ENCODE data around the gene ZNF595.
"Not testable (repeated sequence)": the region's sequence is repeated elsewhere in the genome, so short reads cannot be mapped to it uniquely, and the experiment has no call there.

Gene ZNF595

GRCh38 chr4:52804-53479 is at the start of gene ZNF595:
ZNF595 (plus strand) TSS chr4:53321; CDS start chr4:53489, 168 bp downstream.
- not testable (repeated sequence) for DNase-seq

GRCh38 chr4:9937-10870 is 42.9 kb upstream of the ZNF595 start:
- not testable (repeated sequence) for DNase-seq

- not testable (repeated sequence) for DNase-seq
Measured at GRCh38 chr4:11095-11815, 41.9 kb upstream of the ZNF595 start.

- DNase-seq: not testable (repeated sequence)
Measured at GRCh38 chr4:11816-12417, 41.2 kb upstream of the ZNF595 start.

- DNase-seq: not testable (repeated sequence)
Measured at GRCh38 chr4:18128-18527, 35.0 kb upstream of the ZNF595 start.

GRCh38 chr4:18589-18988 is 34.5 kb upstream of the ZNF595 start:
- not testable (repeated sequence) for DNase-seq

- not testable (repeated sequence) for DNase-seq
Measured at GRCh38 chr4:22882-23281, 30.2 kb upstream of the ZNF595 start.

GRCh38 chr4:24359-24758 is 28.8 kb upstream of the ZNF595 start:
- not testable (repeated sequence) for DNase-seq

- not testable (repeated sequence) for DNase-seq
Measured at GRCh38 chr4:27501-27900, 25.6 kb upstream of the ZNF595 start.

GRCh38 chr4:28767-29542 is 24.2 kb upstream of the ZNF595 start:
- DNase-seq: not testable (repeated sequence)

GRCh38 chr4:33314-33713 is 19.8 kb upstream of the ZNF595 start:
- not testable (repeated sequence) for DNase-seq

GRCh38 chr4:36559-37415 is 16.3 kb upstream of the ZNF595 start:
- DNase-seq: not testable (repeated sequence)

- not testable (repeated sequence) for DNase-seq
Measured at GRCh38 chr4:38202-38601, 14.9 kb upstream of the ZNF595 start.

GRCh38 chr4:43375-43774 is 9.7 kb upstream of the ZNF595 start:
- not testable (repeated sequence) for DNase-seq

GRCh38 chr4:51253-51652 is 1.9 kb upstream of the ZNF595 start:
- DNase-seq: not testable (repeated sequence)

GRCh38 chr4:51655-52277 is 1.4 kb upstream of the ZNF595 start:
- DNase-seq: not testable (repeated sequence)

GRCh38 chr4:53521-53920 is 400 bp downstream of the ZNF595 start:
- DNase-seq: not testable (repeated sequence)

GRCh38 chr4:64733-65132 is 11.6 kb downstream of the ZNF595 start:
- not testable (repeated sequence) for DNase-seq

GRCh38 chr4:71830-72229 is 18.7 kb downstream of the ZNF595 start:
- DNase-seq: no peak

GRCh38 chr4:85951-86350 is 32.8 kb downstream of the ZNF595 start:
- DNase-seq: no peak

All from NCI-H510A (cell line).